SK-N-SH (cell line): Measurements from ENCODE around the gene TRIM66. TPM values are rescaled to one million over a fixed set of nuclear protein-coding genes. Genes with fewer than 3 reads are reported as not detected.

ENCODE experiments used
- CTCF ChIA-PET: fragments of 300-600, 350-600 bp; formaldehyde crosslinking; extraction: SDS; loops from one replicate; lab custom pipeline; 2021; lab: Yijun Ruan, JAX
- POLR2A ChIA-PET: fragments of 350-600 bp; sonication (Branson Sonifier 250); formaldehyde crosslinking; extraction: SDS; loops from one replicate; lab custom pipeline; 2020; ENCODE audit warnings: antibody characterized with exemption, inconsistent platforms; lab: Yijun Ruan, JAX
- DNase-seq: peaks from one replicate; pipeline ENCODE4 v3.0.0; 2012
- H2AFZ ChIP-seq: fragments of 200-600 bp; sonication (generic); 2 replicates; pipeline ENCODE4 v1.8.1; 2016; ENCODE audit warnings: antibody characterized with exemption, mild to moderate bottlenecking, low read depth
- H3F3A ChIP-seq: fragments of 200-600 bp; sonication (generic); replicated peaks from 2 replicates; pipeline ENCODE3; 2016; ENCODE audit warnings: antibody characterized with exemption, mild to moderate bottlenecking; ENCODE audit not compliant: insufficient read depth
- H3K27ac ChIP-seq, 2 experiments: fragments of 200-500 bp in 1 of 2; fragments of 200-600 bp in 1 of 2; sonication (Bioruptor generic) in 1 of 2; sonication (generic), shearing (Covaris generic) in 1 of 2; 2 replicates each; pipeline versions ENCODE4 v1.5.1 to v1.6.1; 2014 to 2016; ENCODE audit warnings: low read depth in 2 of 2, inconsistent platforms in 1 of 2, low read length in 1 of 2, mild to moderate bottlenecking in 1 of 2, mixed read lengths in 1 of 2
- H3K27me3 ChIP-seq: fragments of 200-600 bp; sonication (generic), shearing (Covaris generic); 2 replicates; pipeline ENCODE4 v1.6.1; 2016; ENCODE audit warnings: mixed run types; ENCODE audit not compliant: insufficient read depth
- H3K36me3 ChIP-seq, 2 experiments: fragments of 200-500 bp in 1 of 2; fragments of 200-600 bp in 1 of 2; sonication (Bioruptor generic) in 1 of 2; sonication (generic) in 1 of 2; replicated peaks in 1 of 2; 2 replicates each; pipeline versions ENCODE3 to v1.5.1; 2014 to 2016; ENCODE audit warnings: low read length in 1 of 2, mild to moderate bottlenecking in 1 of 2; ENCODE audit not compliant: insufficient read depth in 2 of 2, control insufficient read depth in 1 of 2
- H3K4me1 ChIP-seq, 2 experiments: fragments of 200-500 bp in 1 of 2; fragments of 200-600 bp in 1 of 2; sonication (Bioruptor generic) in 1 of 2; sonication (generic), shearing (Covaris generic) in 1 of 2; 2 replicates each; pipeline versions ENCODE4 v1.5.1 to v1.6.1; 2014 to 2016; ENCODE audit warnings: low read depth in 1 of 2, low read length in 1 of 2, mixed run types in 1 of 2; ENCODE audit not compliant: insufficient read depth in 2 of 2, control insufficient read depth in 1 of 2
- H3K4me2 ChIP-seq: fragments of 200-600 bp; sonication (generic), shearing (Covaris generic); 2 replicates; pipeline ENCODE4 v1.6.1; 2017; ENCODE audit warnings: mixed run types
- H3K4me3 ChIP-seq, 2 experiments: fragments of 200-500 bp in 1 of 2; fragments of 200-600 bp in 1 of 2; sonication (Bioruptor generic) in 1 of 2; sonication (generic), shearing (Covaris generic) in 1 of 2; 2 replicates each; pipeline versions ENCODE4 v1.5.1 to v1.8.1; 2014 to 2016; ENCODE audit warnings: low read depth in 2 of 2, inconsistent platforms in 1 of 2, low read length in 1 of 2, mild to moderate bottlenecking in 1 of 2, mixed read lengths in 1 of 2, moderate library complexity in 1 of 2
- H3K79me2 ChIP-seq: fragments of 200-600 bp; sonication (generic); 2 replicates; pipeline ENCODE4 v1.8.1; 2017; ENCODE audit warnings: mild to moderate bottlenecking; ENCODE audit not compliant: insufficient read depth
- H3K9ac ChIP-seq: fragments of 200-600 bp; sonication (generic); 2 replicates; pipeline ENCODE4 v1.6.1; 2017; ENCODE audit warnings: mixed run types
- H3K9me2 ChIP-seq: fragments of 200-600 bp; sonication (generic); 2 replicates; pipeline ENCODE4 v1.6.1; 2017; ENCODE audit warnings: mixed run types
- H3K9me3 ChIP-seq: fragments of 200-600 bp; sonication (generic); 2 replicates; pipeline ENCODE4 v1.6.1; 2017; ENCODE audit warnings: mixed run types, mild to moderate bottlenecking, moderate library complexity
- H4K20me1 ChIP-seq: fragments of 200-600 bp; sonication (generic); 2 replicates; pipeline ENCODE4 v1.6.1; 2017; ENCODE audit warnings: mild to moderate bottlenecking, mixed run types; ENCODE audit not compliant: insufficient read depth
- CTCF ChIP-seq: fragments of 200-600 bp; sonication (generic); IDR thresholded peaks from 2 replicates; pipeline ENCODE4 v1.6.1; 2017; ENCODE audit warnings: antibody characterized with exemption, mild to moderate bottlenecking, moderate library complexity
- ELF1 ChIP-seq: IDR thresholded peaks from 2 replicates; pipeline ENCODE4 v1.4.0; 2012
- EZH2phosphoT487 ChIP-seq: fragments of 200-600 bp; sonication (generic); IDR thresholded peaks from 2 replicates; pipeline ENCODE4 v1.6.1; 2017; ENCODE audit warnings: low read depth, mixed run types, mild to moderate bottlenecking, antibody characterized with exemption, moderate library complexity, borderline replicate concordance
- FOSL2 ChIP-seq: IDR thresholded peaks from 2 replicates; pipeline ENCODE4 v1.4.0; 2012; ENCODE audit warnings: low read depth, mild to moderate bottlenecking, moderate library complexity, borderline replicate concordance
- FOXJ3 ChIP-seq: sonication (generic); formaldehyde crosslinking; IDR thresholded peaks from 2 replicates; pipeline ENCODE4 v1.5.1; 2020; ENCODE audit warnings: mild to moderate bottlenecking, missing genetic modification reagents
- FOXM1 ChIP-seq: IDR thresholded peaks from 2 replicates; pipeline ENCODE4 v1.4.0; 2012; ENCODE audit warnings: low read depth, mild to moderate bottlenecking
- GATA2 ChIP-seq: sonication (generic); formaldehyde crosslinking; IDR thresholded peaks from 2 replicates; pipeline ENCODE4 v1.5.0; 2020; ENCODE audit warnings: mild to moderate bottlenecking, missing genetic modification reagents
- JUND ChIP-seq: IDR thresholded peaks from 2 replicates; pipeline ENCODE4 v1.4.0; 2012
- MXI1 ChIP-seq: IDR thresholded peaks from 2 replicates; pipeline ENCODE4 v1.6.1; 2012; ENCODE audit warnings: mild to moderate bottlenecking, low read depth, low read length, improper control_type of control experiment
- NFIC ChIP-seq: IDR thresholded peaks from 2 replicates; pipeline ENCODE4 v1.4.0; 2012; ENCODE audit warnings: borderline replicate concordance
- NRF1 ChIP-seq: IDR thresholded peaks from 2 replicates; pipeline ENCODE4 v1.6.1; 2012; ENCODE audit warnings: low read depth, mild to moderate bottlenecking, low read length
- POLR2AphosphoS5 ChIP-seq: IDR thresholded peaks from 2 replicates; pipeline ENCODE4 v1.6.1; 2012; ENCODE audit warnings: low read depth, low read length
- RAD21 ChIP-seq: IDR thresholded peaks from 2 replicates; pipeline ENCODE4 v1.6.1; 2012; ENCODE audit warnings: mild to moderate bottlenecking, low read length
- RFX5 ChIP-seq: IDR thresholded peaks from 2 replicates; pipeline ENCODE4 v1.6.1; 2012; ENCODE audit warnings: mild to moderate bottlenecking, improper control_type of control experiment, low read length
- RXRA ChIP-seq: IDR thresholded peaks from 2 replicates; pipeline ENCODE4 v1.4.0; 2012; ENCODE audit warnings: low read depth, mild to moderate bottlenecking, borderline replicate concordance
- SIN3A ChIP-seq: IDR thresholded peaks from 2 replicates; pipeline ENCODE4 v1.6.1; 2012; ENCODE audit warnings: low read depth, mild to moderate bottlenecking, low read length, moderate library complexity, borderline replicate concordance
- SMC3 ChIP-seq: IDR thresholded peaks from 2 replicates; pipeline ENCODE4 v1.6.1; 2012; ENCODE audit warnings: low read depth, low read length, improper control_type of control experiment
- TEAD4 ChIP-seq: IDR thresholded peaks from 2 replicates; pipeline ENCODE4 v1.4.0; 2012; ENCODE audit warnings: mild to moderate bottlenecking, borderline replicate concordance; ENCODE audit not compliant: insufficient read depth
- USF2 ChIP-seq: fragments of 150-350 bp; IDR thresholded peaks from 2 replicates; pipeline ENCODE4 v1.6.1; 2017; ENCODE audit warnings: antibody characterized with exemption, low read length, low read depth, borderline replicate concordance
- ZBTB33 ChIP-seq: IDR thresholded peaks from 2 replicates; pipeline ENCODE4 v1.4.0; 2012; ENCODE audit warnings: low read depth, borderline replicate concordance
- WGBS: methylation state at CpG from one replicate; pipeline ENCODE4 v1.1.6; 2017; ENCODE audit warnings: low lambda C conversion rate; 5-methylcytosine and 5-hydroxymethylcytosine counted together
- polyA plus RNA-seq, 3 experiments: library from polyadenylated mRNA; depleted of rRNA; stranded (reverse); fragments of >200 nt; gene quantifications; 2 replicates each; pipeline ENCODE4 v1.2.3, GENCODE V29; 2012
- TF ChIP-seq, protein P1 (sequence below): IDR thresholded peaks from 2 replicates; pipeline ENCODE4; 2012
- TF ChIP-seq, protein P2 (sequence below): IDR thresholded peaks from 2 replicates; pipeline ENCODE4 v1.4.0; 2012; ENCODE audit warnings: low read depth

TRIM66 gene, protein sequence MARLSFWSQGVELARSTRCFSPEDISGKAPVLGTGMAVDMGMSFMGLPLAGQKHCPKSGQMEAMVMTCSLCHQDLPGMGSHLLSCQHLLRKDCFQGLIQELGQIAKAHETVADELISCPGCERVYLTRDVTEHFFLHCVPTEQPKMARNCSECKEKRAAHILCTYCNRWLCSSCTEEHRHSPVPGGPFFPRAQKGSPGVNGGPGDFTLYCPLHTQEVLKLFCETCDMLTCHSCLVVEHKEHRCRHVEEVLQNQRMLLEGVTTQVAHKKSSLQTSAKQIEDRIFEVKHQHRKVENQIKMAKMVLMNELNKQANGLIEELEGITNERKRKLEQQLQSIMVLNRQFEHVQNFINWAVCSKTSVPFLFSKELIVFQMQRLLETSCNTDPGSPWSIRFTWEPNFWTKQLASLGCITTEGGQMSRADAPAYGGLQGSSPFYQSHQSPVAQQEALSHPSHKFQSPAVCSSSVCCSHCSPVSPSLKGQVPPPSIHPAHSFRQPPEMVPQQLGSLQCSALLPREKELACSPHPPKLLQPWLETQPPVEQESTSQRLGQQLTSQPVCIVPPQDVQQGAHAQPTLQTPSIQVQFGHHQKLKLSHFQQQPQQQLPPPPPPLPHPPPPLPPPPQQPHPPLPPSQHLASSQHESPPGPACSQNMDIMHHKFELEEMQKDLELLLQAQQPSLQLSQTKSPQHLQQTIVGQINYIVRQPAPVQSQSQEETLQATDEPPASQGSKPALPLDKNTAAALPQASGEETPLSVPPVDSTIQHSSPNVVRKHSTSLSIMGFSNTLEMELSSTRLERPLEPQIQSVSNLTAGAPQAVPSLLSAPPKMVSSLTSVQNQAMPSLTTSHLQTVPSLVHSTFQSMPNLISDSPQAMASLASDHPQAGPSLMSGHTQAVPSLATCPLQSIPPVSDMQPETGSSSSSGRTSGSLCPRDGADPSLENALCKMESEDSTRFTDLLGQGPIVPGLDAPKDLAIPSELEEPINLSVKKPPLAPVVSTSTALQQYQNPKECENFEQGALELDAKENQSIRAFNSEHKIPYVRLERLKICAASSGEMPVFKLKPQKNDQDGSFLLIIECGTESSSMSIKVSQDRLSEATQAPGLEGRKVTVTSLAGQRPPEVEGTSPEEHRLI (N-terminal part only)
- 6.4 and 8.0 TPM in 2 replicates for polyA plus RNA-seq (2012; rRNA removed)
- polyA plus RNA-seq (2012; cell fraction: cytosol; rRNA removed): 2.5 and 2.7 TPM in 2 replicates
- polyA plus RNA-seq (2012; cell fraction: nucleus; rRNA removed): 44.1 and 62.7 TPM in 2 replicates

DNA sequence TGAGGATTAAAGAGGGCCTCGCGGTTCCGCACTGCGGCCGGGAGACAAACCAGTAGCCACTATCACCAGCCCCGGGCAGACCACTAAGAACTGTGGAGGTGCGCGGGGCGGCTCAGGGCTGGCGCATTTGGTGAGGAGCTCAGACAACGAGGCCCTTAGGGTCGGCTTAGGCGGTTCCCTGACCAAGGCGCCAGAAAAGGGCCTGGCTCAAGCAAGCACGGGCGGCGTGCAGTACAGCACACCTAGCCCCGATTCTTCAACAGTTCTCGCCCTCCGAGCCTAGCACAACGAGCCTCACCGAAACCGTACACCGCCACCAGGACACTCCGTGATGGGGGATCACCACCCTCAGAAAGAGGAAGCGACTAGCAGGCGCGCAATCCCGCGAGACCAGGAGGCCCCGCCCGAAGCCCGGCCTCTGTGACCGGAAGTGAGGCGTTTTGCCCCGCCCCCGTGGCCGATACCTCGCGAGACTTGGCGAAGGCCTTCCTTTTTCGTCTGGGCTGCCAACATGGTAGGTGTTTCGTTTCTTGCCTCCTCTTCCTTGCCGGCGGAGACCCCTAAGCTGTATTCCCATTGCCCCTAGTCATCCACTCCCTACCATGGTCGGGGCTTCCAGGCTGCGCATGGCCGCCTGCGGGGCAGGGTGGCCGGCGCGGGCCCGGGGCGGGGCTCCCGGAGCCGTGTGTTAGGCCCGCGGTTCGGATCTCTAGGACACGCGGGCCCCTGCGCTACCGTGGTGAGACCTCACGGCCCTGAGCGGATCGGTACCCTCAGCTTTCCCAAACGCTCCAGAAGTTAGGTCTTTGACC, at the start of gene TRIM66, which contains the start of gene RPL27A:
TSS of gene TRIM66 (minus strand) at position 363 of the 812 bp plus-strand sequence. CDS start 10,391 bp downstream, outside the sequence.
TSS of gene RPL27A (plus strand) at position 490 of the 812 bp plus-strand sequence. CDS start at position 512, 22 bp downstream.
- H3K4me2 ChIP-seq: peak within 1 kb of the TSS; percentile 89
- no peak within 1 kb of the TSS for H2AFZ ChIP-seq
- peaks cover 51% of the 10 kb centered on the region for H3K79me2 ChIP-seq
- WGBS: 2% methylated on average over 23 of the region's 67 CpGs
- peak; percentile 93 for DNase-seq
- H3K4me1 ChIP-seq: peaks cover 14 to 21% of the 10 kb centered on the region in 2 experiments; a peak in 2 of 4 replicates
- H4K20me1 ChIP-seq: peaks cover 15% of the 10 kb centered on the region
- CTCF ChIA-PET: interaction anchor here (1.0 to 1.6 kb wide), 4 partner anchors 116 to 419 kb away, joined by 3 read pairs; partner anchors contain the start of gene LMO1
- H3K36me3 ChIP-seq: peaks cover 50 to 53% of the 10 kb centered on the region in 2 experiments
- no peaks in the 10 kb centered on the region for H3K9me3 ChIP-seq
- H3K4me3 ChIP-seq: peak within 1 kb of the TSS; percentile 95 to 99
- H3K9ac ChIP-seq: peak within 1 kb of the TSS; percentile 100
- no peaks in the 10 kb centered on the region for H3K27me3 ChIP-seq
- POLR2A ChIA-PET: interaction anchor here (0.6 to 2.6 kb wide), 15 partner anchors 9 to 282 kb away, joined by 3 to 11 read pairs (median 3); partner anchors contain the start of gene STK33
- peak within 1 kb of the TSS; percentile 90 to 95 for H3K27ac ChIP-seq
- H3K9me2 ChIP-seq: no peaks in the 10 kb centered on the region
- H3F3A ChIP-seq: peaks cover 37% of the 10 kb centered on the region
- TF ChIP-seq TEAD4: no peak
- peak; percentile 98 for TF ChIP-seq ZBTB33
- TF ChIP-seq MXI1: peak; percentile 49; the same call in 1 of the 2 replicates
- no peak for TF ChIP-seq FOXM1
- TF ChIP-seq, protein P1, sequence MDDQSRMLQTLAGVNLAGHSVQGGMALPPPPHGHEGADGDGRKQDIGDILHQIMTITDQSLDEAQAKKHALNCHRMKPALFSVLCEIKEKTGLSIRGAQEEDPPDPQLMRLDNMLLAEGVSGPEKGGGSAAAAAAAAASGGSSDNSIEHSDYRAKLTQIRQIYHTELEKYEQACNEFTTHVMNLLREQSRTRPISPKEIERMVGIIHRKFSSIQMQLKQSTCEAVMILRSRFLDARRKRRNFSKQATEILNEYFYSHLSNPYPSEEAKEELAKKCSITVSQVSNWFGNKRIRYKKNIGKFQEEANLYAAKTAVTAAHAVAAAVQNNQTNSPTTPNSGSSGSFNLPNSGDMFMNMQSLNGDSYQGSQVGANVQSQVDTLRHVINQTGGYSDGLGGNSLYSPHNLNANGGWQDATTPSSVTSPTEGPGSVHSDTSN: no peak
- no peak for TF ChIP-seq RAD21
- no peak for TF ChIP-seq GATA2 (CRISPR knock-in tag)
- TF ChIP-seq FOSL2: no peak
- TF ChIP-seq RXRA: no peak
- peak; percentile 90 for TF ChIP-seq ELF1
- TF ChIP-seq FOXJ3: peak; percentile 54; the same call in 1 of the 2 replicates
- TF ChIP-seq NRF1: no peak
- peak; percentile 99 for TF ChIP-seq POLR2AphosphoS5
- no peak for TF ChIP-seq EZH2phosphoT487
- peak; percentile 63; the same call in 1 of the 2 replicates for TF ChIP-seq SIN3A
- no peak for TF ChIP-seq RFX5
- TF ChIP-seq JUND: peak; percentile 11; the same call in 1 of the 2 replicates
- TF ChIP-seq, protein P2, sequence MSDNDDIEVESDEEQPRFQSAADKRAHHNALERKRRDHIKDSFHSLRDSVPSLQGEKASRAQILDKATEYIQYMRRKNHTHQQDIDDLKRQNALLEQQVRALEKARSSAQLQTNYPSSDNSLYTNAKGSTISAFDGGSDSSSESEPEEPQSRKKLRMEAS: no peak
- no peak for TF ChIP-seq USF2
- no peak for TF ChIP-seq NFIC
- no peak for TF ChIP-seq SMC3
- TF ChIP-seq CTCF: no peak; the same call in 1 of the 2 replicates
